ENCODE data around the gene GLB1L2.
"Not testable (repeated sequence)": the region's sequence is repeated elsewhere in the genome, so short reads cannot be mapped to it uniquely, and the experiment has no call there.

GLB1L2 gene, protein sequence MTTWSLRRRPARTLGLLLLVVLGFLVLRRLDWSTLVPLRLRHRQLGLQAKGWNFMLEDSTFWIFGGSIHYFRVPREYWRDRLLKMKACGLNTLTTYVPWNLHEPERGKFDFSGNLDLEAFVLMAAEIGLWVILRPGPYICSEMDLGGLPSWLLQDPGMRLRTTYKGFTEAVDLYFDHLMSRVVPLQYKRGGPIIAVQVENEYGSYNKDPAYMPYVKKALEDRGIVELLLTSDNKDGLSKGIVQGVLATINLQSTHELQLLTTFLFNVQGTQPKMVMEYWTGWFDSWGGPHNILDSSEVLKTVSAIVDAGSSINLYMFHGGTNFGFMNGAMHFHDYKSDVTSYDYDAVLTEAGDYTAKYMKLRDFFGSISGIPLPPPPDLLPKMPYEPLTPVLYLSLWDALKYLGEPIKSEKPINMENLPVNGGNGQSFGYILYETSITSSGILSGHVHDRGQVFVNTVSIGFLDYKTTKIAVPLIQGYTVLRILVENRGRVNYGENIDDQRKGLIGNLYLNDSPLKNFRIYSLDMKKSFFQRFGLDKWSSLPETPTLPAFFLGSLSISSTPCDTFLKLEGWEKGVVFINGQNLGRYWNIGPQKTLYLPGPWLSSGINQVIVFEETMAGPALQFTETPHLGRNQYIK

DNA sequence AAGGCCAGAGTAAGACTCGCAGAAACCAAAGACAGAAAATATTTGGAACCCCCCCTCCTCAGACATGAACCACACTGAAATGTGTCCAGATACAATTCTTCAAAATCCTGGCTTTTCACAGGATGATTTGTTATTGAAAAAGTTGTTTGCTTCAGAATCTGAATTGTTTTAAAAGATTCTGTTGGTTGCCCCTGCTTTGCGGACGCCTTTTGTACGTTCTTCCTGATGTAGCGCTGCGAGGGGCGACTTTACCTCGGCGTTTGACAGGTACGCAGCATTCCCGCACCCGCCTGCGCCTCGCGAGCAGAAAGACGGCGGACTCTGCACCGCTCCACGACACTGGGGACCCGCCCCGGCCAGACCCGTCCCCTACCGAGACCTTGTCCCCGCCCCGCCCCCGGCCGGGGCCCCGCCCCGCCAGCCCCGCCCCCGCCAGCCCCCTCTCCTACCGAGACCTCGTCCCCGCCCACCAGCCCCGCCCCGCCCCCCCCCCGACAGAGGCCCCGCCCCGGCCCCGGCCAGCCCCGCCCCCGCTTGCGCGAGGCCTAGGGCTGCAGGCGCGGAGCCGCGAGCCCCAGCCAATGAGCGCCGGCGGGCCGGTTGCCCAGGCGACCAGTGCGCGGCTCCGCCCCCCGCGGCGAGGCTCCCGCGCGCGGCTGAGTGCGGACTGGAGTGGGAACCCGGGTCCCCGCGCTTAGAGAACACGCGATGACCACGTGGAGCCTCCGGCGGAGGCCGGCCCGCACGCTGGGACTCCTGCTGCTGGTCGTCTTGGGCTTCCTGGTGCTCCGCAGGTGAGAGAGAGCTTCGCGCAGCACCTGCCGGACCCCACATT lies at the start of gene GLB1L2:
TSS of gene GLB1L2 (plus strand) at position 635 of the 835 bp plus-strand sequence. CDS start at position 709, 74 bp downstream.
- DNase-seq = peak; percentile 80

DNA sequence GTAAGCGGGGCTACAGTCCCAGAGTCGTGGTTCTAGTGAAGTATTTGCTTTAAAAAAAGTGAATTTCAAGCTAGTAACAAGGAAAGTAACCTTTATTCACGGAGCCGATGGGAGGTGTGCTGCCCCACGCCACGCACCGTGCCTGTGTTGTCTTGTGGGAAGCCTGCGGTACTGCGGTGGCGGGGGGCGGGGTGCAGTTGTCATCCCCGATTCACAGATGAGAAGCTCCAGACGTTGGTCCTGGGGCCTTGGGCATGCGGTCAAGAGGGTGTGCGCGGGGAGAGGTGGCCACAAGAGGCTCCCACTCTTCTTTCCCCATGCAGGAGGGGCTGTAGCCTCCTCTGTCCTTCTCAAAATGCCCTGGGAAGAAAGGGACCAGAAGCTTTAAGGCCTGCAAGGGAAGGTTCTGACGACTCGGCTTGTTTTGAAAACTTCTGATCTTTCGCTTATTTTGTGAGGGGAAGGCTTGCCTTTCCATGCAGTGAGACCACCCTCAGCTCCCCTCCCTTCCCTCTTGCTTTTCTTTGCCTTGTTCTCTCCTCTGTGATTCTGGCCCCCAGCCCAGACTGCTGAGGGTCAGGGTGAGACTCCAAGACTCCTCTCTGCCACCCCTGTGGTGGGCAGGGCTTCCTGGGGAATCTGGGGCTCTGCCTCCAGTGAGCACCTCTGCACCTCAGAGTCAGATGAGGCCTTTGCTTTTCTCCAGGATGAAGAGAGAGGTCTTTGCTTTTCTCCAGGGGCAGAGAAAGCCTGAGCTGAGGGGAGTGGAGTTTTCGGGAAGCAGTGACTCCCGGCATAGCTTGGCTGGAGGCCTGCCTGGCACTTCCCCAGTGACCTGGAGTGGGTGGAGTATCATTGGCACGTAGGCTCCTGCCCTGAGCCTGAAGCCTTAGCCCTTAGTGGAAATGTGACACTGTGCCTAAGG lies 49.4 kb upstream of the GLB1L2 start:
- DNase-seq = no peak

DNA sequence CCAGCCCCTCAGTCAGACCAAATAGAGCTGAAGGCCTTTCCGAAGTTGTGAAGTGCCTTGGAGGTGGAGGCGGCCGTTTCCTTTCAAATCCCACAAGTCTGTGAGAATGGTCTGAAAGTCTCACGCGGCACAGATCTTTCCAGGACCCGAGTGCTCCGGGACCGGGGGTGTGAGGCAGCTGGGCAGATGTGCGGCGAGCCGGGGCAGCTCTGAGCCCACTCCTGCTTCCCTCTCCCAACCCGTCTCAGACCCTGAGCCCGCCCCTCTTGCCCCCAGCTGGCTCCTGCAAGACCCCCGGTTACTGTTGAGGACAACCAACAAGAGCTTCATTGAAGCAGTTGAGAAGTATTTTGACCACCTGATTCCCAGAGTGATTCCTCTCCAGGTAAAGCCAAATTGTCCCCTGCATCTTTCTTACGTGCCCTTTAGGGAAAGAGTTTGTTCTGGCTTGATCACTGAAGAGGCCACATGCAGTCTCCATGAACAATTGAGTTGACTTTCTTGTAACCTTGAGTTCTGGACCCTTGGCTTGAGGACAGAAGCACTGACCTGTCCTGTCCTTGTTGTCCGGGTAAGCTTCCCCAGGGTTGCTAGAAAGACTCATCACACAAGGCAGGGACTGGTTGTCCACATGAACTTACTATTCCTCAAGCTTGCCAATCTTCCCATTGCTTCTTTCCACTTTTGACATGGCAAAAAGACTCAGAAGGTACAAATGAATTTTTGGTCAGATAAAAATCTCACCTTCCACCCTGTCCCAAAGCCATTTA lies 48.1 kb upstream of the GLB1L2 start:
- no peak for DNase-seq

DNA sequence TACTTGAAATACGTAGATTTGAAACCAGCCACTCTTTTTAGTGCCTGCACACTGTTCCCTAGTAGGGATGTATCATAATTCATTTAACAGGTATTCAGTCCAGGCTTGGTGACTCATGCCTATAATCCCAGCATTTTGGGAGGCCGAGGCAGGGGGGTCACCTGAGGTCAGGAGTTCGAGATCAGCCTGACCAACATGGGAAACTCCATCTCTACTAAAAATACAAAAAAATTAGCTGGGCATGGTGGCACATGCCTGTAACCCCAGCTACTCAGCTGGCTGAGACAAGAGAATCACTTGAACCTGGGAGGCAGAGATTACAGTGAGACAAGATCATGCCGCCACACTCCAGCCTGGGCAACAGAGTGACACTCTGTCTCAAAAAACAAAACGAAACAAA lies 47.4 kb upstream of the GLB1L2 start:
- not testable (repeated sequence) for DNase-seq

DNA sequence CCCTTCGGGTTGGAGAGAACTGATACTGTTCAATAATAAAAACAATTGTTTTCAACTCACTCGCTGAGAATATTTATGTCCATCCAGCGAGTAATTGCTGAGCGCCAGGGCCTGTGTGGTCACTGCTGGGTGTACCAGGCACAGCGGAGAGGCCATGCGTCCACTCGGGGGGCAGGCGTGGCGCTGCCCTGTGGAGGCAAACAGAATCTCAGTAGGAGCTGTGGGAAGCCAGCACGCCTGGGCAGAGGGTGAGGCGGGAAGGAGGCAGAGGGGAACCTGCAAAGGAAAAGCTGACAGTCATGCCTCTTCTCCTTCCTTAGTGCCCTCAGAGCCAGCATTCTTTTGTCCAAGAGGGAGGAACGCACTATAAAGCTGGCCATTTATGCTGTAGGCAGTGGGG lies 44.2 kb upstream of the GLB1L2 start:
- DNase-seq = no peak

DNA sequence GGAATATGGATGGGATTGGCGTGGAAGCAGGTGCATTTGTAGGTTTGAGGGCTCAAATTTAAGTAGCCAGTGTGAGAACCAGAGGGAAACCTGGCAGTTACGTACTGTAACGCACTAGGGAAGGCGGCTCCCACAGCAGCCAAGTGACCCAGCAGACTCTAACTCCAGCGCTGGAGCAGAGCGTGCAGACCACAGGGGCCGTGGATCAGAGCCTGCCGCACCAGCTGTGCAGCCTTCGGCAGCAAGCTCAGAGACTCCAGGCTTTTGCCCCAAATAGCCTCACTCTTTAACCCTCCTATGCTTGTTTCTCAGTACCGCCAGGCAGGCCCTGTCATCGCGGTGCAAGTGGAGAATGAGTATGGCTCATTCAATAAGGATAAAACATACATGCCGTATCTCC lies 43.3 kb upstream of the GLB1L2 start:
- DNase-seq = no peak

DNA sequence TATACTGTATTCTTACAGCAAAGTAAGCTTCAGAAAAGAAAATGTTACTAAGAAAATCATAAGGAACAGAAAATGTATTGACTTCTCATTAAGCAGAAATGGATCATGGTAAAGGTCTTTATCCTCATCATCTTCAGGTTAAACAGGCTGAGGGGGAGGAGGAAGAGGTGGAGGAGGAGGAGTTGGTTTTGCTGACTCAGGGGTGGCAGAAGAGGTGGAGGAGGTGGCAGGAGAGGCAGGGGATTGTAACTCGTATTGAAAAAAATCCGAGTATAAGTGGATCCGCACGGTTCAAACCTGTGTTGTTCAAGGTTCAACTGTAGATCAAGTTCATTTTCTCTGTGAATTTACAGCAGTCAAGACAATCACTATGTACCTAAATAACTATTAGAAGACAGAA lies 42.6 kb upstream of the GLB1L2 start:
- no peak for DNase-seq

DNA sequence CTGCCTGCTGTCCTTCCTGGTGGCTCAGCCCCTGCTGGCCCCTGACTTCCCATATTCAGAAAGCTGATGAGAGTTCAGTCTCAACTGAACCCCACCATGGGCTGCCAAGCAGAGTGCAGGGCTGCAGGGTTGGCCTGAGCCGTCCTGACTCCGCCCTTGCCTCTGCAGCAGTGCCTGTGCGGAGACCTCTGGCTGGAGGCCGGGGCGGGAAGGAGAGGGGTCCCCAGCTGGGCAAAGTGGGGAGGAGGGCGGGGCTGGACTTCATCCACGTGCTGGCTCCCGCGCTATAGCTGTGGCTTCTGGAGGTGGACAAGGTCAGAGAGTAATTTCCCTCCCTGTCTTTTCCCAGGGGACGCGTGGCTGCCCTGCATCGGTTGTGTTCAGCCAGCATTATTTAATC lies 42.0 kb upstream of the GLB1L2 start:
- no peak for DNase-seq

DNA sequence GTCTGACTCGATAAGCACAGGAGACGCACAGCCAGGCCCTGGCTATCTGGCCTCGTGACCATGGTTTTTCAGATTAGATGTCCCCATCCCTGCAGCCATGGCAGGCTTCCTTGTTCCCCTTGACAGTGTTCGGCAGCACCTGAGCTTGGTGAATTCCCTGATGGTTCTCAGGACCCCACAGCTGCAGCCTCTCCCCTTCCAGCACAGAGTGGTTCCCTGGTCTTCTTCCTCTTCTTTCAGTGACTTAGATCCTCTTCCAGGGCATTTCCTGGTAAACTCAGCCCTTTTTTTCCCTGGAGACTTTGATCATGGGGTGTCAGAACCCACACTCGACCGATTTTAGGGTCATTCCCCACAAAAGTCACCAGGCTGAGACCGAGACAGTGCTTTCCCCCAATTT lies 41.1 kb upstream of the GLB1L2 start:
- no peak for DNase-seq

DNA sequence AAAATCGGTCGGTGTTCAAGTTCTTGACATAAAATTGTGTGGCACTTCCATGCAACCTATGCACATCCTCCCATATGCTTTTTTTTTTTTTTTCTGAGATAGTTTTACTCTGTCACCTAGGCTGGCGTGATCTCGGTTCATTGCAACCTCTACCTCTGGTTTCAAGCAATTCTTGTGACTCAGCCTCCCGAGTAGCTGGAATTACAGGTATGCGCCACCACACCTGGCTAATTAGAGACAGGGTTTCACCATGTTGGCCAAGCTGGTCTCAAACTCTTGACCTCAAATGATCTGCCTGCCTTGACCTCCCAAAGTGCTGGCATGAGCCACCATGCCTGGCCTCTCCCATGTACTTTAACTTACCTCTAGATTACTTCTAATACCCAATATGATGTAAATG lies 40.6 kb upstream of the GLB1L2 start:
- no peak for DNase-seq

DNA sequence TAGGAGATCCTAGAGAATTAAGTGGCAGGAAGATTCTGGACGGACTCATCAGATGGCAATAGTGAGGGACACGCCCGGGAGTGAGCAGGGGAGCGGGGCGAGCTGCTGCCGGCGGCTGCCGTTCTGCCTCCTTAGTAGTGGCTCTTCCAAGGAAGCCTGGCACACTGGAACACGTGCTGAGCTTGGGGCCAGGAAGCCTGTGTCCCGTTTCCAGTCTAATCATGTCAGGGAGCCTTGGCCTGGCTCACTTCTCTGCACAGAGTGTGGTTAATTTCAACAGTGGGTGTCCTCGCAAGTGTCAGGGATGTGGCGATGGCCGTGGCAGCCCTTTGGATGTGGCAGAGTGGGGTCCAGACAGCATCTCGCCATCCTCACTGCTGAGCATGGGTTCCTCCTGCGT lies 39.1 kb upstream of the GLB1L2 start:
- no peak for DNase-seq

DNA sequence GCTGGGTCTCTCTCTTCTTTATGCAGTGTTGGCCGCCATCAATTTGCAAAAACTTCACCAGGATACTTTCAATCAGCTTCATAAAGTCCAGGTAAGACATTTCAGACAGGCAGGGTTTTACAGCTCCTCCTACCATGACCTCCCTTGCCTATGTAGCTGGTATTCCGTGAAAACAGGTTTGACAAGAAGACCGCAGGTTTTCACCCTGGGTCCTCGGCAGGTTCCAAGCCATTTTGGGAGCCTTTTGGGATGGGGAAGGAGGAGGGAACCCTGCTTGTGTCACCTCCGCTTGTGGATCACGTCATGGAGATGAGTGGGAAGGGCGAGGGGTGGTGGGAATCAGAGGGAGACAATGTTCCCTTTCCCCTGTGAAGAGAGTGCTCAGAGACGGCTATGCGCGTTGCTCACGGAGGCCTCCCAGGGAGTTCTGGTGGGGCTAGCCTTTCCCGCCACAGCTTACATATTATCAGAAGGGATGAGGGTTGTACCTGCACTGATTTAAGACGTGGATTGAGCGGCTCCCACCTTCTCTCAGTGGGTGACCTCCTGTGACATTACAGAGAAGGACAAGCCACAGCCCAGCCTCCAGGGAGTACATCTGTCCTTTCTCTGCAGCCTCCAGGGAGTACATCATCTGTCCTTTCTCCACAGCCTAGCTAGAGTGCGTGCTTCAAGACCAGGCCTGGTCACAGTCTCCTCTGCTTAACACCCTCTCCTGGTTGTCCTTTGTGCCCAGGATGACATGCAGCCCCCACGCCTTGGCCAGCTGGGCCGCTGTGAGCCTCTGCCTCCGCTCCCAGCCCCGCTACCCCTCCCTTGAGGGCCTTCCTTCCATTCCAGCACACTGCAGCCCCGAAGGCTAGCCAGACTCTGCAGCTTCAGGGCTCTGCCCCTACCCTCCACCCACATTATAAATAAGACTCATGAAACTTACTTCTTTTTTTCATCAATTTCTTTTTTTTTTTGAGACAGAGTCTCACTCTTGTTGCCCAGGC lies 38.4 kb upstream of the GLB1L2 start:
- no peak for DNase-seq

DNA sequence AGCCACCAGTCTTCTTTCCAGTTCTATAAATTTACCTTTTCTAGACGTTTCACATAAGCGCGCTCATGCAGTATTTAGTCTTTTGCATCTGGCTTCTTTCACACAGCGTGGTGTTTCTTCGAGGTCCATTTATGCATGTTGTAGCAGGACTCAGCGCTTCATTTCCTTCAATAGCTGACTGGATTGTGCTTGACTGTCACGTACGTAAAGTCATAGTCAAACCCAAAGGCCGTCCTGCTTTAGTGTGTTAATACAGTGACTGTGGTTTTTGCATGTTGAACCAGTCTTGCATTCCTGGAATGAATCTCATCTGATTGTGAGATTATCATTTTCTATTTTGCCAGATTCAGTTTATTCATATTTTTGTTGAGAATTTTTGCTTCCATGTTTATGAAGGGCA lies 37.1 kb upstream of the GLB1L2 start:
- DNase-seq = no peak

DNA sequence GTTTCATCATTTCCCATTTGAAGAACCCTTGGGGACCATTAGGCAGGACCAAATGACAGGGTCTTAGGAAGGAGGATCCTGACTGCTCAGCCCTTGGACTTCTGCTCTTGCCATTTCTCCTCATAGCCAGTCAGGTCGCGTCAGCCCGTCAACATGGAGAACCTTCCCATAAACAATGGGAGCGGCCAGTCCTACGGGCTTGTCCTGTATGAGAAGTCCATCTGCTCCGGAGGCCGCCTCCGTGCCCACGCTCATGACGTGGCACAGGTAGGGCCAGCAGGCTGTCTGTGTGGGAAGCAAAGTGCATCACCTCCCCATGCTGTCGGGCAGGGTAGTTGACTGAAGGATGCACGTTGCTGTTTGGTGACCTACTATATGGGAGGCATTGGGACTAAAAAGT lies 19.6 kb upstream of the GLB1L2 start:
- no peak for DNase-seq

DNA sequence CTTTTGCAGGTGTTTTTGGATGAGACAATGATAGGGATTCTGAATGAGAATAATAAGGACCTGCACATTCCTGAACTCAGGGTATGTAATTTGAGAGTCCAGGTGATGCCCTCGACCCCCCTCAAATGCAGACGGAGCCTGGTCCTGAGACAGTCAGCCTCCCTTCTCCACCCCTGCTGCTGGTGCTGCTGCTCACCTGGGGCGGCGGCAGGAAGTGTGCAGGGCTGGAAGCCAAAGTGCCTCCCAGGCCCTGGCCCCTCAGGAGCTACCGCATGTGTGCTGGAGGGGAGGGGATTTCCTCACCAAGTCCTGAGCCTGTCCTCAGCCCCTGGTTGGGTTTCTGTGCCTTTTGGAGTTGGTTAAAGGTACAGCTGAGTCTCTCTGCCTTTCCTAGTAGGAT lies 19.0 kb upstream of the GLB1L2 start:
- DNase-seq = no peak

DNA sequence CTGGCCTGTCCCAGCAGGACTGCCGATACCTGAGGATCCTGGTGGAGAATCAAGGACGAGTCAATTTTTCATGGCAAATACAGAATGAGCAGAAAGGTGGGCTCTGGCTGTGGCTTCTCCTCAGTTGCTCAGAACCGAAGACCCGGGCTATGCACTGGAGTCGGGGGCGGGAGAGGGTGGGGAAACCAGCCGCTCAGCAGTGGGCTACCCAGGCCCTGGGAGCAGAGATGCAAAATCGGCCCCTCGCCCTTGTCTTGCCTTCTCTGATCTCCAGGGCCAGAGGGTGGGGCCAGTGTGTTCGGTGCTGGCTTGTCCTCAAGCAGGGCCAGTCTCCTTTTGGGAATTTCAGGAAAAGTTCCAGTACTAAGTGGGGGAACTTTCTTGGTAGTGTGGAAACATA lies 18.4 kb upstream of the GLB1L2 start:
- no peak for DNase-seq

DNA sequence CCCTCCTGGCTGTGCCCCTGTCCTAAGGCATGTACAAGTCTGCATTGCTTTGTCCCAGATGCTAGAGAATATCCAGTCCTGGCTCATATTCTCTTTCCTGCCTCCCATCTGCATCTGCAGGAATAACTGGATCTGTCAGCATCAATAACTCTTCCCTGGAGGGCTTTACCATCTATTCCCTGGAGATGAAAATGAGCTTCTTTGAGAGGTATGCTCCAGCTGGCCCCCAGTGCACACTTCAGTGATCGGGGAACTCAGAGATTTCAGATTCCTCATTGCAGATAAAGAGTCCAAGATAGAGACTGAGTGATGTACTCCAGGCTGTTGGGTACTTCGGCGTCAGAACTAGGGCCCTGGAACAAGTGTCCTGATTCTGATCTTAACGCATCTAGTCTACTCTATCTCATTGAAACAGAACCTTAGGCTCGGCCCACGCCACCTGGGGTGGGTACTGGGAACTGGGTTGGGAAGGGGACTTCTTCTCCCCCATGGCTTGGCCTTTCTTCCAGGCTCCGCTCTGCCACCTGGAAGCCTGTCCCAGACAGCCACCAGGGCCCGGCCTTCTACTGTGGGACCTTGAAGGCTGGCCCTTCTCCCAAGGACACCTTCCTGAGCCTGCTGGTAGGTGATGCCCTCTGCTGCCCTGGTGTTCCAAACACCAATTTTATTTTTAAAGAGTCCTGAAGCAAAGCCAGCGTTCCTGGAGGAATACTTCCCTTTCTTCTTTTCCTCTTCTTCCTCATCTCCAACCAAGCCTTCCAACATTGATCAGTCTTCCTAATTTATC lies 17.8 kb upstream of the GLB1L2 start:
- no peak for DNase-seq

DNA sequence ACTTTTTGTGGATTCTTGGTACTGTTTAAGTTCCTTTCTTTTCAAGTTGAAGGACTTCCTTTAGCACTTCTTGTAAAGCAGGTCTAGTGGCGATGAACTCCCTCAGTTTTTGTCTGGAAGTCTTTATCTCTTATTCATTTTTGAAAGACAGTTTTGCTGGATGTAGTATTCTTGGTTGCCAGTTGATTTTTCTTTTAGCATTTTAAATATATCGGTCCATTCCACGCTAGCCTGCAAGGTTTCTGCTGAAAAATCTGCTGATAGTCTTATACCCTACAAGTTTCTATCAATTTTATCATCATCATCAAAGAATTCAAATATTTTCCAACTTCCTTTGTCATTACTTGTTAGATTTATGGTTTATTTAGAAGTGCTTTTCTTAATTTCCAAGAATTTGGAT lies 14.7 kb upstream of the GLB1L2 start:
- no peak for DNase-seq

DNA sequence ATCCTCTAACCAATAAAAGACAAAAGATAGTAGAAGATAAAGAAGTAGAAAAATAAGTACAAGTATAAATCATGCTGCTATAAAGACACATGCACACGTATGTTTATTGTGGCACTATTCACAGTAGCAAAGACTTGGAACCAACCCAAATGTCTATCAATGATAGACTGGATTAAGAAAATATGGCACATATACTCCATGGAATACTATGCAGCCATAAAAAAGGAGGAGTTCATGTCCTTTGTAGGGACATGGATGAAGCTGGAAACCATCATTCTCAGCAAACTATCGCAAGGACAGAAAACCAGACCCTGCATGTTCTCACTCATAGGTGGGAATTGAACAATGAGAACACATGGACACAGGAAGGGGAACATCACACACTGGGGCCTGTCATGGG lies 10.4 kb upstream of the GLB1L2 start:
- DNase-seq = not testable (repeated sequence)

DNA sequence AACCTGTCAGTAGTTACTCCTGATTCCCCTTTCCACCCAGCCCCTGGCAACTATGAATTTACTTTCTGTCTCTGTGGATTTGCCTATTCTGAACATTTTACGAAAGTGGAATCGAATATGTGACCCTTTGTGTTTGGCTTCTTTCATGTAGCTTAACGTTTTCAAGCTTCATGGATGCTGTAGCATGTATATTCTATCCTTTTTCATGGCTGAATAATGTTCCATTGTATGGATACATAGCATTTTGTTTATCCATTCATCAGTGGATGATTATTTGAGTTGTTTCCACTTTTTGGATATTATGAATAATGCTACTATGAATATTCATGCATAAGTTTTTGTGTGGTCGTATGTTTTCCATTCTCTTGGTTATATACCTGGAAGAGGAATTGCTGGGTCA lies 9.2 kb upstream of the GLB1L2 start:
- no peak for DNase-seq

All from COR-L47 (cell line).